OCI-LY7 (cell line): ENCODE results near the gene CCNI.
A peak's percentile ranks its signal among the peaks of the same experiment; 100 is the strongest.

ENCODE experiments used
- CTCF ChIP-seq: fragments of 200-600 bp; sonication (generic); conservative IDR thresholded peaks from 2 replicates; pipeline ENCODE4 v1.5.1; 2014; ENCODE audit warnings: mild to moderate bottlenecking, antibody characterized with exemption, low read length, moderate library complexity, mixed read lengths
- EZH2phosphoT487 ChIP-seq: fragments of 200-600 bp; sonication (generic); IDR thresholded peaks from 2 replicates; pipeline ENCODE4 v1.6.1; 2018; ENCODE audit warnings: low read depth, borderline replicate concordance, mild to moderate bottlenecking, mixed run types, antibody characterized with exemption, low read length, moderate library complexity, mixed read lengths

GRCh38 chr4:77120886-77121508, 45.2 kb upstream of the CCNI start:
- TF ChIP-seq CTCF: peak; percentile 35; the same call in 1 of the 2 replicates
- TF ChIP-seq EZH2phosphoT487: no peak
